Fibroblast of upper back skin (primary cell): ENCODE measurements around the gene LSP1.
"Not testable (repeated sequence)": the region's sequence is repeated elsewhere in the genome, so short reads cannot be mapped to it uniquely, and the experiment has no call there.

Experiments used
- DNase-seq: peaks from one replicate; pipeline ENCODE4 v3.0.0-alpha.2; 2013

The LSP1 gene

DNA sequence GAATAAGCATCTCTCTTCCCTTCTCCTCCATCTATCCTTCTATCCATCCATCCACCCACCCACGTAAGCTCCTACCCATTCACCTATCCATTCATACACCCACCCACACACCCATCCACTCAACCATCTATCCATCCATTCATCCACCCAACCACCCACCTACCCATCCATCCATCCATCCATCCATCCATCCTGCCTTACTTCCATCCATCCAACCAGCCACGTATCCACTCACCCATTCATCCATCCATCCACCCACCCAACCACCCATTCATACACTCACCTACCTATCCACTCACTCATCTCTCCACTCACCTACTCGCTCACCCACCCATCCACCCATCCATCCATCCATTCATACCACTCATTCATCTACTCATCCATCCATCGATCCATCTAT, 79.8 kb downstream of the LSP1 start:
- DNase-seq, result no peak

DNA sequence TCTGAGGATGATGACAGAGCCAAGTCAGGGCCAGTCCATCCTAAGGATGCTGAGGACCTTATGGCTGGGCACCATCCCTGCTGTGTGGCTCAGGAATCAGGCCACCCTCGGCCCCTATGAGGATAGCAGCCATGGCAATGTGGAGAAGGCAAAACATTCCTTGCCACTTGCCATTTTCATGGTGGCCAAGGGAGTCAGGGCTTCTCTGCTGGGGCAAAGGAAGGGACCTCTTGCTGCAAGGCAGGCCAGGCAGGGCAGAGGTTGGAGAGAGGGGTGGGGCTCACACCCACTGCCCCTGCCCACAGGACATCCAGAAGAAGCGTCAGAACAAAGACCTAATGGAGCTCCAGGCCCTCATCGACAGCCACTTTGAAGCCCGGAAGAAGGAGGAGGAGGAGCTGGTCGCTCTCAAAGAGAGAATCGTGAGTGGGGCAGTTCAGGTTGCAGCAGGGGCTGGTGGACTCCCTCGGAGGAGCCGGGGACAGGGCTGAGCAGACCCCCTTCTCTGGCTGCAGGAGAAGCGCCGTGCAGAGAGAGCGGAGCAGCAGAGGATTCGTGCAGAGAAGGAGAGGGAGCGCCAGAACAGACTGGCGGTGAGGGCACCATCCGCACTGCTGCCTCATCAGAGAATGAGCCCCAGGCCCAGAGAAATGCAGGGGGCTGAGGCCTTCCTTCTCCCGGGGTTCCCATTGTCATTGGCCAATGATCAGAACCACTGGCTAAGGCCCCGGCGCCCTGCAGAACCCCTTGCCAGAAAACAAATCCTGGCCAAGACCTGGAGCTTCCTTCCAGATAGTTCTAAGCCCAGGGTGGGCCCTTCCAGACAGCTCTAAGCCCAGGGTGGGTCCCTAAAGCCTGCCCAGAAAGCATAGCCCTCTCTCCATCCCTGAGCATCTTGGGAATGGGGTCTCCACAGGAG, 80.8 kb downstream of the LSP1 start:
- no peak for DNase-seq

DNA sequence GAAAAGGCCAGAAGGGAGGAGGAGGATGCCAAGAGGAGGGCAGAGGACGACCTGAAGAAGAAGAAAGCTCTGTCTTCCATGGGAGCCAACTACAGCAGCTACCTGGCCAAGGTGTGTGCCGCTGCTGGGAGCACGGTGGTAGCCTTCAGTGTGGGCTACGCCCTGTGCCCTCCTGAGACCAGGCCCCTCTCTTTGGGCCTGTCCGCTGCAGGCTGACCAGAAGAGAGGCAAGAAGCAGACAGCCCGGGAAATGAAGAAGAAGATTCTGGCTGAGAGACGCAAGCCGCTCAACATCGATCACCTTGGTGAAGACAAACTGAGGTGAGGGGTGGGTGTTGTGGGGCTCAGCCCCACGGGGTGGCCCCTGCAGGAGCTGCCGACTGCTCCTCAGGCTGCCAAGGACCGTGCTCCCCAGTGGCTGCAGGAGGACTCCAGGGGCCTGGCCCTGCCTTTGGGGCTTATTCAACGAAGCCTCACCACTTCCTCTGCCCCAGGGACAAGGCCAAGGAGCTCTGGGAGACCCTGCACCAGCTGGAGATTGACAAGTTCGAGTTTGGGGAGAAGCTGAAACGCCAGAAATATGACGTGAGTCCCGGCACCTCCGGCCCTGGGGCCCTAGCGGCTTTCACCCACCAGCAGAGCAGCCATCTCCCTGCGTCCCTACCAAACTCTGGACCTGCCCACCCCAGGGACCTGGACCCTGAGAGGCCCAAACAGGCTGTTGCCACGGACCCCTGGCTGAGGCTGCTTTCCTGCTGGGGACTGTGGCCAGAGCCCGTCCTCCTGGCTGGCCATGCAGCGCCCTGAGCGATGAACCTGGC, 81.7 kb downstream of the LSP1 start:
- DNase-seq, result no peak

GRCh38 chr11:1935156-1936071, 82.5 kb downstream of the LSP1 start:
- no peak for DNase-seq

- no peak for DNase-seq
These were observed 83.3 kb downstream of the LSP1 start for GRCh38 chr11:1936072-1936780.

DNA sequence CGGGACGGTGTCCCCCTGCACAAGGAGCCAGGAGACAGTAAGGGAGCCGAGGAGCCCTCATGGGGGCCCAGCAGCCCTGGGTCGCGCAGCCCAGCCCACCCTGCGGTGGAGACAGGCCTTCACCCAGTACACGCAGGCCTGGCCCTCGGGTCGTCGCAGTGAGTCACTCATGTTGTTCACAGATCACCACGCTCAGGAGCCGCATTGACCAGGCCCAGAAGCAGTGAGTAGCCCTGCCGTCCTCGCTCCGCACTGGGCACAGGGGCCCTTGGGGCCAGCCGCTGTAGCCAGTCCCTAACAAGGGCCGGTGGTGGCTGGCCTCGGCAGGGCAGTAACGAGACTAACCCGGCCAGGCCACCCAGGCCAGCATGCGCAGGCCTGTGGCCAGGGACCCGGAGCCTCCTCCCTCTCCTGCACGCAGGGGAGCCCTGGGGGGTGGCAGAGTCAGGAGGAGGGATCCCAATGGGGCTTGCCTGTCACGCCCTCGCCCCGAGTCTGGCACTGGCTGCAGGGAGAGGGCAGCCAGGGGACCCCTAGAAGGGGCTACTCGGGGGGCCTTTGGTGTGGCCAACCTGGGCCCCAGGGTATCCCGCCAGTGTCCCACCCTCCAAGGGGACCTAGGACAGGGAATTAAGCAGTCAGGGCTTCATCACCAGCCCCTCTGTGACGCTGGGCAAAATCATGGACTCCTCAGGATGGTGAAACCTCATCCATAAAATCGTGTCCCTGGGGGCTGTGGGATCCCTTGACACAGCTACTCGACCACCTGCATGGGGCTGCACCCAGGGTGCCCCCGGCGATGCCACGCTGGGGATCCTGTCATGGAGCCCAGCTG, 84.1 kb downstream of the LSP1 start:
- DNase-seq, result no peak

DNA sequence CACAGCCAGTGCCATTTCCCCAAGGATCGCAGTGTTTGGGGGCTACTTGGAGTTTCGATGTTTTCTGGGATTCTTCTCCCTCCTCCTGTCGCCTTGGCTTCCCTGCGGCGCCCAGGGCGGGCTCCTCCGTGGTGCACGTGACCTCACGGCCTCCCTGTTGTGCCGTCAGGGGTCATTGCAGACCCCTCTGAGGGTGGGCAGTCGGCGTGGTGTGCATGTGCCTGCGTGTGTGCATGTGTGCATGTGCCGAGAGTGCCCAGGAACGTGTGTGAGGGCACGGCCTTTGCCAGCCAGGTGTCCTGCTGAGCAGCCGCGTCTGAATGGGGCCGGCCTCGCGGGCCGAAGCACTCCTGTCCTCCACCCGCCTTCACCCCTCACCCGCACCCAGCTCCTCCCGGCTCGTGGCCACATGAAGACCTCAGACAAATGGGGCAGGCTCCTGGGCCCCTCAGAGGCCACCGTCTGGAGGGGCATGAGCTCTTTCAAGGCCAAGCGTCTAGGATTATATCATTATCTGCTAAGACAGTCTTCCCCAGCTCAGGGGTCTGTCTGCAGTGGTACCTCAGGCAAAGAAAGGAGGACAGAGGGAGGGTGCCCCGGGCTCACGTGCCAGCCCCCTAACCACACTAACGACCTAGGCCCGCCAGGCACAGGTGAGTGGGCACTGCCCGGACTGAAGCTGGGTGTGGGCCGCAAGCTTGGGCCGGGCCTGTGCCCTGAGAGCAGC, 84.9 kb downstream of the LSP1 start:
- no peak for DNase-seq

GRCh38 chr11:1938343-1939005, 85.6 kb downstream of the LSP1 start:
- DNase-seq, result no peak

- DNase-seq, result peak; percentile 62
These were observed 86.2 kb downstream of the LSP1 start for GRCh38 chr11:1939006-1939625.

- not testable (repeated sequence) for DNase-seq
These were observed 86.9 kb downstream of the LSP1 start for GRCh38 chr11:1939788-1940187.
